Measurements from ENCODE around the gene MAGEF1.

DNA sequence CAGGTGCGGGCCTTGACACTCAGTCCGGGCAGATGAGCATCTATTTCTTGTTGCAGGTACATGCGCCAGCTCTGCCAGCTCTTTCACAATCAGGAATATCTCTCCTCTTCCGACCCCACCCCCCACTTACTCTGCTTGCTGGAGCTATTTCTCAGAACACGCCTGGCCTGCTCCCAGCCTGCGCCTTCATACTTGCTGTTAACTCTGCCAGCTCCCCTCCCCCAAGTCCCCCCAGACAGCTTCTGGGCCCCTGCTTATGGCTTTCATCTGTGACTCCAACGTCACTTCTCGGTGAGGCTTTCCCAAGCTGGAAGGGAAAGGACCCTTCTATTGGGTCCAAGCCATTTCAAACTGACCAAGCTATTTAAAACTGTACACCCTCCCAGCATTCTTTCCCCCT is 15.2 kb downstream of the MAGEF1 start:
- no peak for TF ChIP-seq GTF2F1 (IDR thresholded peaks at IDR 0.05; ENCODE audit: low read length)
- TF ChIP-seq SKI (IDR thresholded peaks at IDR 0.05; ENCODE audit: partially characterized antibody) = no peak
- TF ChIP-seq ZNF3 (CRISPR knock-in tag; IDR thresholded peaks at IDR 0.05) = no peak
- no peak for TF ChIP-seq RFXAP (CRISPR knock-in tag; IDR thresholded peaks at IDR 0.05; ENCODE audit: borderline replicate concordance)
- TF ChIP-seq NFYB (CRISPR knock-in tag; IDR thresholded peaks at IDR 0.05) = no peak
- no peak for TF ChIP-seq ZNF281 (CRISPR knock-in tag; IDR thresholded peaks at IDR 0.05; ENCODE audit: borderline replicate concordance)
- no peak for TF ChIP-seq SMC3 (IDR thresholded peaks at IDR 0.05; ENCODE audit: low read length)
- TF ChIP-seq TBP (CRISPR knock-in tag; IDR thresholded peaks at IDR 0.05) = no peak
- no peak for TF ChIP-seq ELK4 (CRISPR knock-in tag; IDR thresholded peaks at IDR 0.05; ENCODE audit: borderline replicate concordance)
